ENCODE measurements around the gene VAV3.

VAV3 gene

GRCh38 chr1:107877745-107878144, 87.2 kb downstream of the VAV3 start:
- Histone ChIP-seq H3K9me3 (ENCODE audit: control insufficient read depth, low read length) (no peaks in the 10 kb centered on the region), H3K4me1 (ENCODE audit: control insufficient read depth, insufficient read depth, low read length, poor library complexity, severe bottlenecking) (no peaks in the 10 kb centered on the region), H3K4me3 (ENCODE audit: insufficient read depth, low read depth, low read length, poor library complexity, severe bottlenecking) (no peak overlapping the region), H3K27ac (ENCODE audit: insufficient read depth, low read length, poor library complexity, severe bottlenecking) (no peak overlapping the region), H3K27me3 (replicated peaks; ENCODE audit: control insufficient read depth, insufficient read depth, low read length, poor library complexity, severe bottlenecking) (no peaks in the 10 kb centered on the region), H3K36me3 (ENCODE audit: control insufficient read depth, insufficient read depth, low read length) (no peaks in the 10 kb centered on the region)
- DNase-seq = no peak

GRCh38 chr1:107877092-107877491, 87.9 kb downstream of the VAV3 start:
- no peaks in the 10 kb centered on the region for H3K27me3 ChIP-seq (replicated peaks; ENCODE audit: control insufficient read depth, insufficient read depth, low read length, poor library complexity, severe bottlenecking)
- DNase-seq = no peak
- no peaks in the 10 kb centered on the region for H3K4me1 ChIP-seq (ENCODE audit: control insufficient read depth, insufficient read depth, low read length, poor library complexity, severe bottlenecking)
- no peak overlapping the region for H3K4me3 ChIP-seq (ENCODE audit: insufficient read depth, low read depth, low read length, poor library complexity, severe bottlenecking)
- H3K27ac ChIP-seq (ENCODE audit: insufficient read depth, low read length, poor library complexity, severe bottlenecking) = no peak overlapping the region
- H3K36me3 ChIP-seq (ENCODE audit: control insufficient read depth, insufficient read depth, low read length) = no peaks in the 10 kb centered on the region
- H3K9me3 ChIP-seq (ENCODE audit: control insufficient read depth, low read length) = no peaks in the 10 kb centered on the region

- no peaks in the 10 kb centered on the region for H3K27me3 ChIP-seq (replicated peaks; ENCODE audit: control insufficient read depth, insufficient read depth, low read length, poor library complexity, severe bottlenecking)
- no peaks in the 10 kb centered on the region for H3K36me3 ChIP-seq (ENCODE audit: control insufficient read depth, insufficient read depth, low read length)
- no peaks in the 10 kb centered on the region for H3K9me3 ChIP-seq (ENCODE audit: control insufficient read depth, low read length)
- H3K4me3 ChIP-seq (ENCODE audit: insufficient read depth, low read depth, low read length, poor library complexity, severe bottlenecking) = no peak overlapping the region
- H3K27ac ChIP-seq (ENCODE audit: insufficient read depth, low read length, poor library complexity, severe bottlenecking) = no peak overlapping the region
- no peak for DNase-seq
- H3K4me1 ChIP-seq (ENCODE audit: control insufficient read depth, insufficient read depth, low read length, poor library complexity, severe bottlenecking) = no peaks in the 10 kb centered on the region
Measured at GRCh38 chr1:107875689-107876088, 89.3 kb downstream of the VAV3 start.

- Histone ChIP-seq H3K4me1 (ENCODE audit: control insufficient read depth, insufficient read depth, low read length, poor library complexity, severe bottlenecking) (no peaks in the 10 kb centered on the region), H3K36me3 (ENCODE audit: control insufficient read depth, insufficient read depth, low read length) (no peaks in the 10 kb centered on the region), H3K27ac (ENCODE audit: insufficient read depth, low read length, poor library complexity, severe bottlenecking) (no peak overlapping the region), H3K4me3 (ENCODE audit: insufficient read depth, low read depth, low read length, poor library complexity, severe bottlenecking) (no peak overlapping the region), H3K27me3 (replicated peaks; ENCODE audit: control insufficient read depth, insufficient read depth, low read length, poor library complexity, severe bottlenecking) (no peaks in the 10 kb centered on the region), H3K9me3 (ENCODE audit: control insufficient read depth, low read length) (no peaks in the 10 kb centered on the region)
- DNase-seq = no peak
Measured at GRCh38 chr1:107874221-107874620, 90.8 kb downstream of the VAV3 start.

GRCh38 chr1:107871687-107872395, 93.1 kb downstream of the VAV3 start:
- Histone ChIP-seq H3K27ac (ENCODE audit: insufficient read depth, low read length, poor library complexity, severe bottlenecking) (no peak overlapping the region), H3K4me3 (ENCODE audit: insufficient read depth, low read depth, low read length, poor library complexity, severe bottlenecking) (no peak overlapping the region), H3K9me3 (ENCODE audit: control insufficient read depth, low read length) (no peaks in the 10 kb centered on the region), H3K27me3 (replicated peaks; ENCODE audit: control insufficient read depth, insufficient read depth, low read length, poor library complexity, severe bottlenecking) (no peaks in the 10 kb centered on the region), H3K36me3 (ENCODE audit: control insufficient read depth, insufficient read depth, low read length) (no peaks in the 10 kb centered on the region), H3K4me1 (ENCODE audit: control insufficient read depth, insufficient read depth, low read length, poor library complexity, severe bottlenecking) (no peaks in the 10 kb centered on the region)
- no peak for DNase-seq

GRCh38 chr1:107871259-107871658, 93.7 kb downstream of the VAV3 start:
- Histone ChIP-seq H3K4me1 (ENCODE audit: control insufficient read depth, insufficient read depth, low read length, poor library complexity, severe bottlenecking) (no peaks in the 10 kb centered on the region), H3K27me3 (replicated peaks; ENCODE audit: control insufficient read depth, insufficient read depth, low read length, poor library complexity, severe bottlenecking) (no peaks in the 10 kb centered on the region), H3K36me3 (ENCODE audit: control insufficient read depth, insufficient read depth, low read length) (no peaks in the 10 kb centered on the region), H3K27ac (ENCODE audit: insufficient read depth, low read length, poor library complexity, severe bottlenecking) (no peak overlapping the region), H3K4me3 (ENCODE audit: insufficient read depth, low read depth, low read length, poor library complexity, severe bottlenecking) (no peak overlapping the region), H3K9me3 (ENCODE audit: control insufficient read depth, low read length) (no peaks in the 10 kb centered on the region)
- DNase-seq = no peak

GRCh38 chr1:107870696-107871095, 94.3 kb downstream of the VAV3 start:
- Histone ChIP-seq H3K27ac (ENCODE audit: insufficient read depth, low read length, poor library complexity, severe bottlenecking) (no peak overlapping the region), H3K36me3 (ENCODE audit: control insufficient read depth, insufficient read depth, low read length) (no peaks in the 10 kb centered on the region), H3K9me3 (ENCODE audit: control insufficient read depth, low read length) (no peaks in the 10 kb centered on the region), H3K27me3 (replicated peaks; ENCODE audit: control insufficient read depth, insufficient read depth, low read length, poor library complexity, severe bottlenecking) (no peaks in the 10 kb centered on the region), H3K4me1 (ENCODE audit: control insufficient read depth, insufficient read depth, low read length, poor library complexity, severe bottlenecking) (no peaks in the 10 kb centered on the region), H3K4me3 (ENCODE audit: insufficient read depth, low read depth, low read length, poor library complexity, severe bottlenecking) (no peak overlapping the region)
- DNase-seq = no peak

- H3K9me3 ChIP-seq (ENCODE audit: control insufficient read depth, low read length) = no peaks in the 10 kb centered on the region
- H3K27me3 ChIP-seq (replicated peaks; ENCODE audit: control insufficient read depth, insufficient read depth, low read length, poor library complexity, severe bottlenecking) = no peaks in the 10 kb centered on the region
- no peaks in the 10 kb centered on the region for H3K4me1 ChIP-seq (ENCODE audit: control insufficient read depth, insufficient read depth, low read length, poor library complexity, severe bottlenecking)
- no peak for DNase-seq
- no peak overlapping the region for H3K4me3 ChIP-seq (ENCODE audit: insufficient read depth, low read depth, low read length, poor library complexity, severe bottlenecking)
- H3K36me3 ChIP-seq (ENCODE audit: control insufficient read depth, insufficient read depth, low read length) = no peaks in the 10 kb centered on the region
- no peak overlapping the region for H3K27ac ChIP-seq (ENCODE audit: insufficient read depth, low read length, poor library complexity, severe bottlenecking)
Measured at GRCh38 chr1:107867897-107868296, 97.1 kb downstream of the VAV3 start.

- no peaks in the 10 kb centered on the region for H3K4me1 ChIP-seq (ENCODE audit: control insufficient read depth, insufficient read depth, low read length, poor library complexity, severe bottlenecking)
- H3K9me3 ChIP-seq (ENCODE audit: control insufficient read depth, low read length) = no peaks in the 10 kb centered on the region
- no peaks in the 10 kb centered on the region for H3K27me3 ChIP-seq (replicated peaks; ENCODE audit: control insufficient read depth, insufficient read depth, low read length, poor library complexity, severe bottlenecking)
- no peak for DNase-seq
- H3K4me3 ChIP-seq (ENCODE audit: insufficient read depth, low read depth, low read length, poor library complexity, severe bottlenecking) = no peak overlapping the region
- no peak overlapping the region for H3K27ac ChIP-seq (ENCODE audit: insufficient read depth, low read length, poor library complexity, severe bottlenecking)
- H3K36me3 ChIP-seq (ENCODE audit: control insufficient read depth, insufficient read depth, low read length) = no peaks in the 10 kb centered on the region
Measured at GRCh38 chr1:107867422-107867821, 97.6 kb downstream of the VAV3 start.

- Histone ChIP-seq H3K9me3 (ENCODE audit: control insufficient read depth, low read length) (no peaks in the 10 kb centered on the region), H3K4me1 (ENCODE audit: control insufficient read depth, insufficient read depth, low read length, poor library complexity, severe bottlenecking) (no peaks in the 10 kb centered on the region), H3K36me3 (ENCODE audit: control insufficient read depth, insufficient read depth, low read length) (no peaks in the 10 kb centered on the region), H3K4me3 (ENCODE audit: insufficient read depth, low read depth, low read length, poor library complexity, severe bottlenecking) (no peak overlapping the region), H3K27me3 (replicated peaks; ENCODE audit: control insufficient read depth, insufficient read depth, low read length, poor library complexity, severe bottlenecking) (no peaks in the 10 kb centered on the region), H3K27ac (ENCODE audit: insufficient read depth, low read length, poor library complexity, severe bottlenecking) (no peak overlapping the region)
- DNase-seq = no peak
Measured at GRCh38 chr1:107866870-107867269, 98.1 kb downstream of the VAV3 start.
